Neutrophil (primary cell): ENCODE measurements around the gene RAF1.
"Not testable (repeated sequence)": the region's sequence is repeated elsewhere in the genome, so short reads cannot be mapped to it uniquely, and the experiment has no call there.

ENCODE experiments used
- H3K27ac ChIP-seq: fragments of 200-600 bp; sonication (generic); 2 replicates; pipeline ENCODE4 v1.5.1; 2016; ENCODE audit warnings: mild to moderate bottlenecking, moderate library complexity
- H3K27me3 ChIP-seq: fragments of 200-600 bp; sonication (generic); 2 replicates; pipeline ENCODE4 v1.6.0; 2016; ENCODE audit warnings: mild to moderate bottlenecking
- H3K36me3 ChIP-seq: fragments of 200-600 bp; sonication (generic); 2 replicates; pipeline ENCODE4 v1.5.1; 2017
- H3K4me1 ChIP-seq, 2 experiments: fragments of 200-600 bp in 1 of 2; sonication (generic) in 1 of 2; 1 replicate in 1 of 2; 2 replicates in 1 of 2; pipeline versions ENCODE4 v1.5.1 to v1.6.1; 2013 to 2016; ENCODE audit warnings: low read depth in 1 of 2, low read length in 1 of 2, mild to moderate bottlenecking in 1 of 2, moderate library complexity in 1 of 2; ENCODE audit not compliant: control insufficient read depth in 1 of 2, insufficient read depth in 1 of 2
- H3K4me3 ChIP-seq, 2 experiments: fragments of 200-600 bp in 1 of 2; sonication (generic) in 1 of 2; 1 replicate in 1 of 2; 2 replicates in 1 of 2; pipeline ENCODE4 v1.5.1; 2013 to 2016; ENCODE audit warnings: low read depth in 1 of 2, low read length in 1 of 2, mild to moderate bottlenecking in 1 of 2, moderate library complexity in 1 of 2
- H3K9me3 ChIP-seq: fragments of 200-600 bp; sonication (generic); 2 replicates; pipeline ENCODE4 v1.5.1; 2016
- CTCF ChIP-seq: fragments of 200-600 bp; sonication (generic); IDR thresholded peaks from 2 replicates; pipeline ENCODE4 v1.5.1; 2016; ENCODE audit warnings: antibody characterized with exemption

The RAF1 gene

GRCh38 chr3:12627370-12627769 is 36.5 kb downstream of the RAF1 start:
- Histone ChIP-seq H3K4me3 (no peak overlapping the region), H3K9me3 (no peaks in the 10 kb centered on the region), H3K27me3 (no peaks in the 10 kb centered on the region), H3K4me1 (peaks cover 36 to 67% of the 10 kb centered on the region in 2 experiments), H3K36me3 (no peaks in the 10 kb centered on the region), H3K27ac (peak overlapping the region; percentile 76)
- no peak for TF ChIP-seq CTCF

GRCh38 chr3:12624964-12625363 is 39.0 kb downstream of the RAF1 start:
- not testable (repeated sequence) for H3K4me3 ChIP-seq, H3K36me3 ChIP-seq, H3K27me3 ChIP-seq, H3K9me3 ChIP-seq
- Histone ChIP-seq H3K27ac (peak overlapping the region; percentile 79), H3K4me1 (peaks cover 47 to 81% of the 10 kb centered on the region in 2 experiments)

GRCh38 chr3:12624056-12624455 is 39.9 kb downstream of the RAF1 start:
- Histone ChIP-seq H3K4me3 (no peak overlapping the region), H3K27me3 (no peaks in the 10 kb centered on the region), H3K27ac (peak overlapping the region; percentile 79), H3K36me3 (peaks cover 5% of the 10 kb centered on the region), H3K4me1 (peaks cover 41 to 72% of the 10 kb centered on the region in 2 experiments), H3K9me3 (no peaks in the 10 kb centered on the region)
- TF ChIP-seq CTCF, result no peak

GRCh38 chr3:12622335-12622734 is 41.6 kb downstream of the RAF1 start:
- no peaks in the 10 kb centered on the region for H3K9me3 ChIP-seq

GRCh38 chr3:12620729-12621128 is 43.2 kb downstream of the RAF1 start:
- Histone ChIP-seq H3K9me3 (no peaks in the 10 kb centered on the region), H3K27ac (peak overlapping the region; percentile 69), H3K27me3 (no peaks in the 10 kb centered on the region), H3K4me3 (no peak overlapping the region), H3K36me3 (peaks cover 36% of the 10 kb centered on the region), H3K4me1 (peaks cover 39 to 66% of the 10 kb centered on the region in 2 experiments)
- TF ChIP-seq CTCF, result no peak

More at GRCh38 chr3:12622335-12622734, 41.6 kb downstream of the RAF1 start:
- Histone ChIP-seq H3K4me1 (peaks cover 41 to 64% of the 10 kb centered on the region in 2 experiments), H3K36me3 (peaks cover 20% of the 10 kb centered on the region), H3K27ac (peak overlapping the region; percentile 69), H3K4me3 (no peak overlapping the region), H3K27me3 (no peaks in the 10 kb centered on the region)
- no peak for TF ChIP-seq CTCF

- H3K27ac ChIP-seq, result peak overlapping the region; percentile 69
- H3K27me3 ChIP-seq, result no peaks in the 10 kb centered on the region
- H3K4me3 ChIP-seq, result no peak overlapping the region
- no peaks in the 10 kb centered on the region for H3K9me3 ChIP-seq
- H3K4me1 ChIP-seq, result peaks cover 39 to 66% of the 10 kb centered on the region in 2 experiments
- peaks cover 39% of the 10 kb centered on the region for H3K36me3 ChIP-seq
- no peak for TF ChIP-seq CTCF
Observed at GRCh38 chr3:12620305-12620704, 43.6 kb downstream of the RAF1 start.
